ENCODE data around the gene ADAMTS17.
"Not testable (repeated sequence)": the region's sequence is repeated elsewhere in the genome, so short reads cannot be mapped to it uniquely, and the experiment has no call there.

The ADAMTS17 gene

GRCh38 chr15:100339999-100340398 lies 1.8 kb downstream of the ADAMTS17 start:
- no peak for DNase-seq

GRCh38 chr15:100339451-100339850 lies 2.3 kb downstream of the ADAMTS17 start:
- not testable (repeated sequence) for DNase-seq

GRCh38 chr15:100338971-100339444 lies 2.8 kb downstream of the ADAMTS17 start:
- DNase-seq = peak; percentile 76

GRCh38 chr15:100338247-100338646 lies 3.5 kb downstream of the ADAMTS17 start:
- DNase-seq = no peak

GRCh38 chr15:100337096-100338044 lies 4.4 kb downstream of the ADAMTS17 start:
- DNase-seq = no peak

- DNase-seq = no peak
These were observed 5.7 kb downstream of the ADAMTS17 start for GRCh38 chr15:100336061-100336460.

- DNase-seq = no peak
These were observed 6.3 kb downstream of the ADAMTS17 start for GRCh38 chr15:100335335-100335999.

- DNase-seq = no peak
These were observed 6.9 kb downstream of the ADAMTS17 start for GRCh38 chr15:100334905-100335304.

GRCh38 chr15:100334456-100334855 lies 7.3 kb downstream of the ADAMTS17 start:
- DNase-seq = no peak

- DNase-seq = no peak
These were observed 7.8 kb downstream of the ADAMTS17 start for GRCh38 chr15:100334015-100334414.

GRCh38 chr15:100333236-100333635 lies 8.5 kb downstream of the ADAMTS17 start:
- no peak for DNase-seq

GRCh38 chr15:100332721-100333120 lies 9.1 kb downstream of the ADAMTS17 start:
- DNase-seq = no peak

- no peak for DNase-seq
These were observed 9.5 kb downstream of the ADAMTS17 start for GRCh38 chr15:100332231-100332630.

GRCh38 chr15:100330629-100331215 lies 11.1 kb downstream of the ADAMTS17 start:
- DNase-seq = peak; percentile 62

- peak; percentile 71 for DNase-seq
These were observed 11.6 kb downstream of the ADAMTS17 start for GRCh38 chr15:100330221-100330620.

GRCh38 chr15:100328796-100329195 lies 13.0 kb downstream of the ADAMTS17 start:
- DNase-seq = peak; percentile 46

GRCh38 chr15:100318880-100319279 lies 22.9 kb downstream of the ADAMTS17 start:
- peak; percentile 21 for DNase-seq

GRCh38 chr15:100314809-100315400 lies 26.9 kb downstream of the ADAMTS17 start:
- DNase-seq = peak; percentile 28

- no peak for DNase-seq
These were observed 29.8 kb downstream of the ADAMTS17 start for GRCh38 chr15:100311833-100312476.

- no peak for DNase-seq
These were observed 30.6 kb downstream of the ADAMTS17 start for GRCh38 chr15:100311154-100311625.

- DNase-seq = no peak
These were observed 31.1 kb downstream of the ADAMTS17 start for GRCh38 chr15:100310513-100311153.

GRCh38 chr15:100310041-100310405 lies 31.8 kb downstream of the ADAMTS17 start:
- DNase-seq = no peak
